ENCODE measurements around the gene WFS1. TPM values are rescaled to one million over a fixed set of nuclear protein-coding genes. Genes with fewer than 3 reads are reported as not detected.

Gene WFS1
- polyA plus RNA-seq, 1 experiment = 46.8 TPM

DNA sequence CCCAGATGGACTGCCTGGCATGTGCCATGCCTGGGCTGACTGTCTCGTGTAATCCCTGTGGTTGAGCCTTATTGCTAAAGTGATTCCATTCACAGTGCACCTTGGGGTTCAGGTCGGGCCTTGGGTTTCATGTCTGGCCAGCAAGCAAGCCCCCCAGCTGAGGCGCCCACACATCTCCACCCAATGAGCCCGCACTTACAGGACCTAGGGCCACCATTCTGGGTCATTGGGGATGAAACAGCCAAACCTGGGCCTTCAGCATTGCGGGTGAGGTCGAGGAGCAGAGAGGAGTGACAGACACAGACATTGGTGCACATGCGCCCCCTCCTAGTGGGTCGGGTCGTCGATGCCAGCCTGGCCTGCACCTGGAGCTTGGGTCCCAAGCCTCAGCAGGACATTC, 21.3 kb upstream of the WFS1 start:
- peaks cover 27% of the 10 kb centered on the region for H3K27me3 ChIP-seq (ENCODE audit: control insufficient read depth, insufficient read depth, low read length)
- peaks cover 18% of the 10 kb centered on the region for H3K9me3 ChIP-seq (ENCODE audit: control insufficient read depth, insufficient read depth, low read length)
- H3K4me3 ChIP-seq (ENCODE audit: low read depth, low read length) = no peak overlapping the region
- ChIA-PET POLR2A (no interaction called here), CTCF (interaction anchor here (2.3 to 11.8 kb wide), 5 partner anchors 14 to 298 kb away, joined by 7 to 563 read pairs (median 49); no protein-coding TSS in a partner anchor)
- H3K27ac ChIP-seq (ENCODE audit: low read depth, low read length) = no peak overlapping the region
- TF ChIP-seq, protein P1, sequence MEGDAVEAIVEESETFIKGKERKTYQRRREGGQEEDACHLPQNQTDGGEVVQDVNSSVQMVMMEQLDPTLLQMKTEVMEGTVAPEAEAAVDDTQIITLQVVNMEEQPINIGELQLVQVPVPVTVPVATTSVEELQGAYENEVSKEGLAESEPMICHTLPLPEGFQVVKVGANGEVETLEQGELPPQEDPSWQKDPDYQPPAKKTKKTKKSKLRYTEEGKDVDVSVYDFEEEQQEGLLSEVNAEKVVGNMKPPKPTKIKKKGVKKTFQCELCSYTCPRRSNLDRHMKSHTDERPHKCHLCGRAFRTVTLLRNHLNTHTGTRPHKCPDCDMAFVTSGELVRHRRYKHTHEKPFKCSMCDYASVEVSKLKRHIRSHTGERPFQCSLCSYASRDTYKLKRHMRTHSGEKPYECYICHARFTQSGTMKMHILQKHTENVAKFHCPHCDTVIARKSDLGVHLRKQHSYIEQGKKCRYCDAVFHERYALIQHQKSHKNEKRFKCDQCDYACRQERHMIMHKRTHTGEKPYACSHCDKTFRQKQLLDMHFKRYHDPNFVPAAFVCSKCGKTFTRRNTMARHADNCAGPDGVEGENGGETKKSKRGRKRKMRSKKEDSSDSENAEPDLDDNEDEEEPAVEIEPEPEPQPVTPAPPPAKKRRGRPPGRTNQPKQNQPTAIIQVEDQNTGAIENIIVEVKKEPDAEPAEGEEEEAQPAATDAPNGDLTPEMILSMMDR (IDR thresholded peaks at IDR 0.05; ENCODE audit: low read depth, low read length) = no peak
- DNase-seq (ENCODE audit: low read depth, low spot score) = no peak

DNA sequence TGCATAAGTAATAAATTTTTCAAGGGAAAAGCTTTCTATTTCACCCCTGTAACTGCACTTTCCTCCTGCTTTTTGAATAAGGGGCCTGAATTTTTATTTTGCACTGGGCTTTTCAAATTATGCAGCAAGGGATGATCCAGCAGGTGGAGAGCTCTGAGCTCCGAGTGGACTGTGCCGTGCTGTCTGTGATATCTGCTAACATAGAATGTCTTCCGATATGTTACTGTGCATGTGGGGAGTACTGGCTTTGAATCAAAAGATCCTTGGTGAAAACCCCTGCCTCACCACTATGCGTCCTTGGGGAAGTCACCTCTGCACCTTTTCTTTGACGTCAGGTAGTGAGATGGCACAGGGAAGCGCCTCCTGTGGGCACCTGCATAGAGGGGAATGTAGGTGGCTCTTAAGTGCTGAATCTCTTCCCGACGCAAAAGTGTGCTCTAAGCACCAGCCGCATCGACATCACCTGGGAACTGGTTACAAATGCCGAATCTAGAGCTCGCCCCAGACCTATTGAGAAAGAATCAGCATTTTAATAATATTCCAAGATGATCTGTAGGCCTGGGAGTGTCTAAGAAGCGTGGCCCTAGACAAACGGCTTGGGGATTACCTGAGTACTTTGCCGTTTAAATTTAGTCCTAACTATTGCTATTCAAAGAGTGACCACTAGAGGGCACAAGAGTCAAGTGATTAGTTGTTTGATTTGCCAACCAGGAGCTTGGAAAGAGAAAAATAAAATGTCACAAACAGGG, 19.2 kb upstream of the WFS1 start:
- peak; percentile 24 for DNase-seq (ENCODE audit: low read depth, low spot score)
- CTCF ChIA-PET = interaction anchor here (0.6 to 11.8 kb wide), 42 partner anchors 7 to 310 kb away, joined by 3 to 563 read pairs (median 4); partner anchors contain the start of gene WFS1
- peaks cover 31% of the 10 kb centered on the region for H3K27me3 ChIP-seq (ENCODE audit: control insufficient read depth, insufficient read depth, low read length)
- TF ChIP-seq, protein P1 (IDR thresholded peaks at IDR 0.05; ENCODE audit: low read depth, low read length) = peak; percentile 81
- peaks cover 7% of the 10 kb centered on the region; the same call in 1 of the 2 replicates for H3K9me3 ChIP-seq (ENCODE audit: control insufficient read depth, insufficient read depth, low read length)
- no peak overlapping the region for H3K4me3 ChIP-seq (ENCODE audit: low read depth, low read length)
- POLR2A ChIA-PET = no interaction called here
- H3K27ac ChIP-seq (ENCODE audit: low read depth, low read length) = no peak overlapping the region

DNA sequence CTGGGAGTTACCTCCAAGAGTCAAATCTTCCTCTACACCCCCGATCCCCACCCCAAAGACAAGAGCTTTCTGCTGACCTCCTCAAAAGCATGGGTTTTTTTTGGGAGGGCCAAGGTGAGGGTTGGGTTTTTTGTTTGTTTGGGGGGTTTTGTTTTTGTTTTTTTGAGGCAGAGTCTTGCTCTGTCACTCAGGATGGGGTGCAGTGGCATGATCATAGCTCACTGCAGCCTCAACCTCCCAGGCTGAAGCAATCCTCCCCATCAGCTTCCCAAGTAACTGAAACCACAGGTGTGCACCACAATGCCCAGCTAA, 18.7 kb upstream of the WFS1 start:
- peaks cover 3% of the 10 kb centered on the region; the same call in 1 of the 2 replicates for H3K9me3 ChIP-seq (ENCODE audit: control insufficient read depth, insufficient read depth, low read length)
- ChIA-PET CTCF (interaction anchor here (0.6 to 11.8 kb wide), 36 partner anchors 9 to 296 kb away, joined by 3 to 563 read pairs (median 4); partner anchors contain the start of gene WFS1), POLR2A (no interaction called here)
- no peak overlapping the region for H3K4me3 ChIP-seq (ENCODE audit: low read depth, low read length)
- H3K27ac ChIP-seq (ENCODE audit: low read depth, low read length) = no peak overlapping the region
- DNase-seq (ENCODE audit: low read depth, low spot score) = no peak
- peaks cover 26% of the 10 kb centered on the region for H3K27me3 ChIP-seq (ENCODE audit: control insufficient read depth, insufficient read depth, low read length)
- TF ChIP-seq, protein P1 (IDR thresholded peaks at IDR 0.05; ENCODE audit: low read depth, low read length) = no peak

DNA sequence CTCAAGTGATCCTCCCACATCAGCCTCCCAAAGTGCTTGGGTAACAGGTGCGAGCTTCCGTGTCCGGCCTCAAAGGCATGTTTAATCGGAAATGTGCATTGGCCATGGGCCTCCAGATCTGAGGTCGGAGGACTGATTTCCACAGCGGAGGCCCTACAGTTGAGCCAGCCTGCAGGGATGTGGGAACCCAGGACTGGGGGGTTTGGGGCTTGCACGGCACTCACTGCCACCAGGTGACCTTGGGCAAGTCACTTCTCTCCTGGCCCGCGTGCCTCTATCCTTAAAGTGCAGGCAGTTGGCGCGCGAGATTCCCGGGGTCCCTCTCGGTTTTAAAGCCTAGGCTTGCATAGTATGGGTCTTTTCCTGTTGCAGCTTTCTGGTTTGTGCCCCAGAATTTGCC, 18.3 kb upstream of the WFS1 start:
- H3K27ac ChIP-seq (ENCODE audit: low read depth, low read length) = no peak overlapping the region
- DNase-seq (ENCODE audit: low read depth, low spot score) = no peak
- ChIA-PET CTCF (interaction anchor here (0.6 to 11.8 kb wide), 36 partner anchors 10 to 295 kb away, joined by 3 to 563 read pairs (median 4); partner anchors contain the start of gene WFS1), POLR2A (no interaction called here)
- no peak overlapping the region for H3K4me3 ChIP-seq (ENCODE audit: low read depth, low read length)
- no peaks in the 10 kb centered on the region for H3K9me3 ChIP-seq (ENCODE audit: control insufficient read depth, insufficient read depth, low read length)
- TF ChIP-seq, protein P1 (IDR thresholded peaks at IDR 0.05; ENCODE audit: low read depth, low read length) = no peak
- peaks cover 21% of the 10 kb centered on the region for H3K27me3 ChIP-seq (ENCODE audit: control insufficient read depth, insufficient read depth, low read length)

GRCh38 chr4:6252051-6252450, 17.6 kb upstream of the WFS1 start:
- no peak overlapping the region for H3K4me3 ChIP-seq (ENCODE audit: low read depth, low read length)
- TF ChIP-seq, protein P1 (IDR thresholded peaks at IDR 0.05; ENCODE audit: low read depth, low read length) = no peak
- H3K27me3 ChIP-seq (ENCODE audit: control insufficient read depth, insufficient read depth, low read length) = peaks cover 18% of the 10 kb centered on the region
- no peaks in the 10 kb centered on the region for H3K9me3 ChIP-seq (ENCODE audit: control insufficient read depth, insufficient read depth, low read length)
- ChIA-PET POLR2A (no interaction called here), CTCF (interaction anchor here (1.0 to 11.8 kb wide), 6 partner anchors 12 to 295 kb away, joined by 3 to 563 read pairs (median 22); no protein-coding TSS in a partner anchor)
- no peak overlapping the region for H3K27ac ChIP-seq (ENCODE audit: low read depth, low read length)
- DNase-seq (ENCODE audit: low read depth, low spot score) = no peak

Measured in AG04450 (cell line).